ENCODE data around the gene KRTAP10-11. TPM values are rescaled to one million over a fixed set of nuclear protein-coding genes. Genes with fewer than 3 reads are reported as not detected.

KRTAP10-11 gene
- polyA plus RNA-seq, 2 of the 4 experiments (the other 2 are of a cell fraction), result not detected

DNA sequence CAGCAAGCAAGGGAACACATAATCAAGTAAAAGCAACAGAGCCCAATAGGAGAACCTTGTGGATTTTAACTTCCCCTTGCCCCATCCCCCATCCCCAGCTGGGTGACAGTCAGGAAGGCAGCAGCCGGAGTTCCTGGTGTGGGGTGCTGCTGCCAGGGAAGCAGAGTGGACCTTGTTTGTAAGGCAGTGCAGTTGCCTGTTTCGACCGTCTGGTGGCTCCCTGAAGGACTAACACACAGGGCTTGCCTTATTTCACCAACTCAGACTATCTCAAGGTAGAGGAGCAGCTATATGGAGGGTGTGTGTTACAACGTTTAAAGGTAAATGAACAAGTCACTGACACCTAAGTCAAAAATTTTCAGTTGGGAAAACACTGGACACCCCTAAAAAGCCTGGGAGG lies 27.7 kb upstream of the KRTAP10-11 start:
- Histone ChIP-seq H3K27ac (no peak overlapping the region), H3K4me1 (no peaks in the 10 kb centered on the region), H3K9me3 (peaks cover 10% of the 10 kb centered on the region; the same call in 1 of the 3 replicates), H3K4me2 (no peak overlapping the region), H3K4me3 (no peak overlapping the region)
- ChIA-PET CTCF (interaction anchor here (0.6 kb wide), 1 partner anchor 1286 kb away, joined by 3 read pairs; no protein-coding TSS in a partner anchor), POLR2A (no interaction called here)
- no peak for FAIRE-seq
- DNase-seq (ENCODE audit: low read depth in 1 of 2, low spot score in 1 of 2), result peak in 1 of 2 experiments; percentile 14
- ATAC-seq, result 0 out of 6 replicates have a peak, but pooled peaks of 1 of the 2 experiments have one; percentile 34
- WGBS (ENCODE audit: missing lambda C conversion rate), result 18% methylated on average over 4 of the region's 4 CpGs
- no peak for TF ChIP-seq HDAC2 (IDR thresholded peaks at IDR 0.05)

- POLR2A ChIA-PET, result no interaction called here
- 29% methylated on average over 3 of the region's 3 CpGs for WGBS (ENCODE audit: missing lambda C conversion rate)
- CTCF ChIA-PET, result interaction anchor here (0.6 kb wide), 1 partner anchor 1285 kb away, joined by 3 read pairs; no protein-coding TSS in a partner anchor
- no peak overlapping the region for H3K27ac ChIP-seq
- TF ChIP-seq PHF8 (IDR thresholded peaks at IDR 0.05; ENCODE audit: borderline replicate concordance, low read depth), result no peak
- TF ChIP-seq POLR2A (IDR thresholded peaks at IDR 0.05; ENCODE audit: low read length), result no peak
- TF ChIP-seq JUNB (IDR thresholded peaks at IDR 0.05), result no peak
- TF ChIP-seq, protein P1, sequence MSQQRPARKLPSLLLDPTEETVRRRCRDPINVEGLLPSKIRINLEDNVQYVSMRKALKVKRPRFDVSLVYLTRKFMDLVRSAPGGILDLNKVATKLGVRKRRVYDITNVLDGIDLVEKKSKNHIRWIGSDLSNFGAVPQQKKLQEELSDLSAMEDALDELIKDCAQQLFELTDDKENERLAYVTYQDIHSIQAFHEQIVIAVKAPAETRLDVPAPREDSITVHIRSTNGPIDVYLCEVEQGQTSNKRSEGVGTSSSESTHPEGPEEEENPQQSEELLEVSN (IDR thresholded peaks at IDR 0.05; ENCODE audit: borderline replicate concordance, low read depth), result no peak
- TF ChIP-seq CHD2 (IDR thresholded peaks at IDR 0.05; ENCODE audit: low read length, partially characterized antibody), result no peak
- TF ChIP-seq RFX5 (IDR thresholded peaks at IDR 0.05), result no peak
- no peak for TF ChIP-seq RAD21 (conservative IDR thresholded peaks at IDR 0.05 in 1 of 2, IDR thresholded peaks at IDR 0.05 in 1 of 2)
- TF ChIP-seq, protein P2, sequence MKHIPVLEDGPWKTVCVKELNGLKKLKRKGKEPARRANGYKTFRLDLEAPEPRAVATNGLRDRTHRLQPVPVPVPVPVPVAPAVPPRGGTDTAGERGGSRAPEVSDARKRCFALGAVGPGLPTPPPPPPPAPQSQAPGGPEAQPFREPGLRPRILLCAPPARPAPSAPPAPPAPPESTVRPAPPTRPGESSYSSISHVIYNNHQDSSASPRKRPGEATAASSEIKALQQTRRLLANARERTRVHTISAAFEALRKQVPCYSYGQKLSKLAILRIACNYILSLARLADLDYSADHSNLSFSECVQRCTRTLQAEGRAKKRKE (CRISPR knock-in tag; IDR thresholded peaks at IDR 0.05; ENCODE audit: low read depth), result no peak
- ATAC-seq, result no peak
- FAIRE-seq, result no peak
- no peak overlapping the region for H3K4me2 ChIP-seq
- peaks cover 11% of the 10 kb centered on the region; the same call in 1 of the 3 replicates for H3K9me3 ChIP-seq
- no peak overlapping the region for H3K4me3 ChIP-seq
- DNase-seq (ENCODE audit: low read depth in 1 of 2, low spot score in 1 of 2), result no peak
- H3K4me1 ChIP-seq, result no peaks in the 10 kb centered on the region
Observed at GRCh38 chr21:44618909-44619308, 27.3 kb upstream of the KRTAP10-11 start.

GRCh38 chr21:44619886-44620285 lies 26.3 kb upstream of the KRTAP10-11 start:
- ChIA-PET POLR2A (no interaction called here), CTCF (no interaction called here)
- DNase-seq (ENCODE audit: low read depth in 1 of 2, low spot score in 1 of 2) (no peak), FAIRE-seq (no peak), ATAC-seq (no peak)
- 34% methylated on average over 6 of the region's 6 CpGs for WGBS (ENCODE audit: missing lambda C conversion rate)
- Histone ChIP-seq H3K4me1 (no peaks in the 10 kb centered on the region), H3K9me3 (peaks cover 17% of the 10 kb centered on the region; the same call in 1 of the 3 replicates), H3K4me2 (no peak overlapping the region), H3K4me3 (no peak overlapping the region), H3K27ac (no peak overlapping the region)
- TF ChIP-seq HOXB5 (CRISPR knock-in tag; IDR thresholded peaks at IDR 0.05), result no peak

GRCh38 chr21:44623575-44623974 lies 22.6 kb upstream of the KRTAP10-11 start:
- Histone ChIP-seq H3K4me3 (no peak overlapping the region), H3K9me3 (peaks cover 17% of the 10 kb centered on the region; the same call in 2 of the 3 replicates), H3K27ac (no peak overlapping the region), H3K4me1 (no peaks in the 10 kb centered on the region), H3K4me2 (no peak overlapping the region)
- CTCF ChIA-PET, result no interaction called here
- ATAC-seq (no peak), FAIRE-seq (no peak), DNase-seq (ENCODE audit: low read depth in 1 of 2, low spot score in 1 of 2) (no peak)
- POLR2A ChIA-PET, result no interaction called here
- TF ChIP-seq JUN (IDR thresholded peaks at IDR 0.05) (no peak), CEBPB (IDR thresholded peaks at IDR 0.05) (no peak), NPAS2 (CRISPR knock-in tag; IDR thresholded peaks at IDR 0.05; ENCODE audit: borderline replicate concordance) (no peak), POLR2AphosphoS2 (conservative IDR thresholded peaks at IDR 0.05; ENCODE audit: low read length) (no peak), TFCP2L1 (CRISPR knock-in tag; IDR thresholded peaks at IDR 0.05) (no peak), BHLHE40 (IDR thresholded peaks at IDR 0.05; ENCODE audit: low read depth, low read length) (no peak), KDM1A (IDR thresholded peaks at IDR 0.05; ENCODE audit: low read depth) (no peak), CHD2 (IDR thresholded peaks at IDR 0.05; ENCODE audit: low read length, partially characterized antibody) (no peak), HEYL (CRISPR knock-in tag; IDR thresholded peaks at IDR 0.05) (no peak), GATA3 (IDR thresholded peaks at IDR 0.05; ENCODE audit: borderline replicate concordance) (no peak), MAZ (IDR thresholded peaks at IDR 0.05; ENCODE audit: borderline replicate concordance, low read depth, low read length) (no peak), KDM5A (IDR thresholded peaks at IDR 0.05) (no peak), USF2 (IDR thresholded peaks at IDR 0.05) (no peak), HOXB5 (CRISPR knock-in tag; IDR thresholded peaks at IDR 0.05) (no peak)
- TF ChIP-seq, protein P3, sequence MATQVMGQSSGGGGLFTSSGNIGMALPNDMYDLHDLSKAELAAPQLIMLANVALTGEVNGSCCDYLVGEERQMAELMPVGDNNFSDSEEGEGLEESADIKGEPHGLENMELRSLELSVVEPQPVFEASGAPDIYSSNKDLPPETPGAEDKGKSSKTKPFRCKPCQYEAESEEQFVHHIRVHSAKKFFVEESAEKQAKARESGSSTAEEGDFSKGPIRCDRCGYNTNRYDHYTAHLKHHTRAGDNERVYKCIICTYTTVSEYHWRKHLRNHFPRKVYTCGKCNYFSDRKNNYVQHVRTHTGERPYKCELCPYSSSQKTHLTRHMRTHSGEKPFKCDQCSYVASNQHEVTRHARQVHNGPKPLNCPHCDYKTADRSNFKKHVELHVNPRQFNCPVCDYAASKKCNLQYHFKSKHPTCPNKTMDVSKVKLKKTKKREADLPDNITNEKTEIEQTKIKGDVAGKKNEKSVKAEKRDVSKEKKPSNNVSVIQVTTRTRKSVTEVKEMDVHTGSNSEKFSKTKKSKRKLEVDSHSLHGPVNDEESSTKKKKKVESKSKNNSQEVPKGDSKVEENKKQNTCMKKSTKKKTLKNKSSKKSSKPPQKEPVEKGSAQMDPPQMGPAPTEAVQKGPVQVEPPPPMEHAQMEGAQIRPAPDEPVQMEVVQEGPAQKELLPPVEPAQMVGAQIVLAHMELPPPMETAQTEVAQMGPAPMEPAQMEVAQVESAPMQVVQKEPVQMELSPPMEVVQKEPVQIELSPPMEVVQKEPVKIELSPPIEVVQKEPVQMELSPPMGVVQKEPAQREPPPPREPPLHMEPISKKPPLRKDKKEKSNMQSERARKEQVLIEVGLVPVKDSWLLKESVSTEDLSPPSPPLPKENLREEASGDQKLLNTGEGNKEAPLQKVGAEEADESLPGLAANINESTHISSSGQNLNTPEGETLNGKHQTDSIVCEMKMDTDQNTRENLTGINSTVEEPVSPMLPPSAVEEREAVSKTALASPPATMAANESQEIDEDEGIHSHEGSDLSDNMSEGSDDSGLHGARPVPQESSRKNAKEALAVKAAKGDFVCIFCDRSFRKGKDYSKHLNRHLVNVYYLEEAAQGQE (IDR thresholded peaks at IDR 0.05), result no peak
- TF ChIP-seq, protein P1 (IDR thresholded peaks at IDR 0.05; ENCODE audit: borderline replicate concordance, low read depth), result no peak

All from A549 (cell line).